SK-N-SH treated with all-trans-retinoic acid at 6 μM for 48 hours (cell line): ENCODE data around the gene EXOC3.

ENCODE experiments used
- PPARA ChIP-seq: fragments of 250-450 bp; sonication (Bioruptor Pico); IDR thresholded peaks from 2 replicates; pipeline ENCODE4 v1.5.0; 2020; ENCODE audit warnings: mild to moderate bottlenecking, borderline replicate concordance
- RARB ChIP-seq: fragments of 250-450 bp; sonication (Bioruptor Pico); IDR thresholded peaks from 2 replicates; pipeline ENCODE4 v1.8.0; 2021; ENCODE audit warnings: mild to moderate bottlenecking, moderate library complexity
- ZFP3 ChIP-seq: fragments of 250-450 bp; sonication (Bioruptor Pico); IDR thresholded peaks from 2 replicates; pipeline ENCODE4 v1.5.0; 2020; ENCODE audit warnings: mild to moderate bottlenecking, moderate library complexity
- ZFP30 ChIP-seq: fragments of 450-650 bp; formaldehyde crosslinking; IDR thresholded peaks from 2 replicates; pipeline ENCODE4 v1.5.0; 2022; ENCODE audit warnings: mild to moderate bottlenecking, moderate library complexity
- ZNF70 ChIP-seq: fragments of 450-650 bp; formaldehyde crosslinking; IDR thresholded peaks from 2 replicates; pipeline ENCODE4 v1.5.0; 2020; ENCODE audit warnings: mild to moderate bottlenecking, moderate library complexity
- TF ChIP-seq, protein P1 (sequence below): fragments of 250-450 bp; sonication (Bioruptor Pico); IDR thresholded peaks from 2 replicates; pipeline ENCODE4 v1.5.1; 2020; ENCODE audit warnings: low read depth, mild to moderate bottlenecking, moderate library complexity

- TF ChIP-seq ZNF70 (CRISPR knock-in tag), result no peak
- TF ChIP-seq ZFP30 (CRISPR knock-in tag), result no peak
- TF ChIP-seq RARB (CRISPR knock-in tag), result no peak
- no peak for TF ChIP-seq PPARA (CRISPR knock-in tag)
- TF ChIP-seq, protein P1, sequence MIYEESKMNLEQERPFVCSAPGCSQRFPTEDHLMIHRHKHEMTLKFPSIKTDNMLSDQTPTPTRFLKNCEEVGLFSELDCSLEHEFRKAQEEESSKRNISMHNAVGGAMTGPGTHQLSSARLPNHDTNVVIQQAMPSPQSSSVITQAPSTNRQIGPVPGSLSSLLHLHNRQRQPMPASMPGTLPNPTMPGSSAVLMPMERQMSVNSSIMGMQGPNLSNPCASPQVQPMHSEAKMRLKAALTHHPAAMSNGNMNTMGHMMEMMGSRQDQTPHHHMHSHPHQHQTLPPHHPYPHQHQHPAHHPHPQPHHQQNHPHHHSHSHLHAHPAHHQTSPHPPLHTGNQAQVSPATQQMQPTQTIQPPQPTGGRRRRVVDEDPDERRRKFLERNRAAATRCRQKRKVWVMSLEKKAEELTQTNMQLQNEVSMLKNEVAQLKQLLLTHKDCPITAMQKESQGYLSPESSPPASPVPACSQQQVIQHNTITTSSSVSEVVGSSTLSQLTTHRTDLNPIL (CRISPR knock-in tag), result no peak
- no peak for TF ChIP-seq ZFP3 (CRISPR knock-in tag)
These were observed 24.5 kb upstream of the EXOC3 start for GRCh38 chr5:418162-419121.
